HL-60 (cell line): Measurements from ENCODE around the gene PTPRG.

ENCODE experiments used
- GABPA ChIP-seq: IDR thresholded peaks from 2 replicates; pipeline ENCODE4 v1.6.1; 2012; ENCODE audit warnings: low read depth
- POLR2AphosphoS5 ChIP-seq: IDR thresholded peaks from 2 replicates; pipeline ENCODE4 v1.6.1; 2012; ENCODE audit warnings: low read depth
- TF ChIP-seq, protein P1 (sequence below): IDR thresholded peaks from one replicate; pipeline ENCODE4 v1.5.1; 2011; ENCODE audit warnings: low read length, control low read depth, inconsistent platforms; ENCODE audit not compliant: insufficient read depth
- TF ChIP-seq, protein P2 (sequence below): IDR thresholded peaks from 2 replicates; pipeline ENCODE4 v1.6.1; 2012; ENCODE audit warnings: low read depth; ENCODE audit not compliant: insufficient replicate concordance

DNA sequence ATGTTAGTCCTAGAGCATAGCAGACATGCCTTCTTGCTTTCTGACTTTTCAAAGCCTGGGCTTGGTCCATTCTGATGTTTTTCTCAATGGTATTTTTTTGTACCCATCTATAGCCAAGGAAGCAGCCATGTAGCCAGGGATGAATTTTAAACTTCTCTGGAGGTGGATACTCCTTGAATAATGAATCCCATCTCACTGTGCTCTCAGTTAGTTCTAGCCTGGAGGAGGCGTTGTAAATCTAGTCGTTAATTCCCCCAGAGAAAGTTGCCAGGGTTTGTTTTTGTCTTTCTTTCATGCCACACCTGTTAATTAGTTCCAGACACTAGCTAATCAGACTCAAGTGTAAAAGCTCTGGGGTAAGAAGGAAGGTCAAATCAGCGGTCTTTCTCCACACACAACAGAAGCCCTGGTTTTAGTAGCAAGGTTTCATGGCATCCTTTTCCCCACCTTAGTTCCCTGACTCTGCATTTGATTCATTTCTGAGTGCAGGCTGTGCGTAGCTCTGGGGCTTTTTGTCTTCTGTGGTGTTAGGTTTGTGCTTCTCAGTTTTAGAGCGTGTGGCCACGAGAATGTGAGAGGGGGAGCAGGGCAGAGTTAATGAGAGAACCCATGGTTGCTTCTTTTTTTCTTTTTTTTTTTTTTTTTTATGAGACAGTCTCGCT, 19.7 kb downstream of the PTPRG start:
- TF ChIP-seq, protein P1, sequence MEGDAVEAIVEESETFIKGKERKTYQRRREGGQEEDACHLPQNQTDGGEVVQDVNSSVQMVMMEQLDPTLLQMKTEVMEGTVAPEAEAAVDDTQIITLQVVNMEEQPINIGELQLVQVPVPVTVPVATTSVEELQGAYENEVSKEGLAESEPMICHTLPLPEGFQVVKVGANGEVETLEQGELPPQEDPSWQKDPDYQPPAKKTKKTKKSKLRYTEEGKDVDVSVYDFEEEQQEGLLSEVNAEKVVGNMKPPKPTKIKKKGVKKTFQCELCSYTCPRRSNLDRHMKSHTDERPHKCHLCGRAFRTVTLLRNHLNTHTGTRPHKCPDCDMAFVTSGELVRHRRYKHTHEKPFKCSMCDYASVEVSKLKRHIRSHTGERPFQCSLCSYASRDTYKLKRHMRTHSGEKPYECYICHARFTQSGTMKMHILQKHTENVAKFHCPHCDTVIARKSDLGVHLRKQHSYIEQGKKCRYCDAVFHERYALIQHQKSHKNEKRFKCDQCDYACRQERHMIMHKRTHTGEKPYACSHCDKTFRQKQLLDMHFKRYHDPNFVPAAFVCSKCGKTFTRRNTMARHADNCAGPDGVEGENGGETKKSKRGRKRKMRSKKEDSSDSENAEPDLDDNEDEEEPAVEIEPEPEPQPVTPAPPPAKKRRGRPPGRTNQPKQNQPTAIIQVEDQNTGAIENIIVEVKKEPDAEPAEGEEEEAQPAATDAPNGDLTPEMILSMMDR = no peak
- no peak for TF ChIP-seq POLR2AphosphoS5
- no peak for TF ChIP-seq GABPA
- TF ChIP-seq, protein P2, sequence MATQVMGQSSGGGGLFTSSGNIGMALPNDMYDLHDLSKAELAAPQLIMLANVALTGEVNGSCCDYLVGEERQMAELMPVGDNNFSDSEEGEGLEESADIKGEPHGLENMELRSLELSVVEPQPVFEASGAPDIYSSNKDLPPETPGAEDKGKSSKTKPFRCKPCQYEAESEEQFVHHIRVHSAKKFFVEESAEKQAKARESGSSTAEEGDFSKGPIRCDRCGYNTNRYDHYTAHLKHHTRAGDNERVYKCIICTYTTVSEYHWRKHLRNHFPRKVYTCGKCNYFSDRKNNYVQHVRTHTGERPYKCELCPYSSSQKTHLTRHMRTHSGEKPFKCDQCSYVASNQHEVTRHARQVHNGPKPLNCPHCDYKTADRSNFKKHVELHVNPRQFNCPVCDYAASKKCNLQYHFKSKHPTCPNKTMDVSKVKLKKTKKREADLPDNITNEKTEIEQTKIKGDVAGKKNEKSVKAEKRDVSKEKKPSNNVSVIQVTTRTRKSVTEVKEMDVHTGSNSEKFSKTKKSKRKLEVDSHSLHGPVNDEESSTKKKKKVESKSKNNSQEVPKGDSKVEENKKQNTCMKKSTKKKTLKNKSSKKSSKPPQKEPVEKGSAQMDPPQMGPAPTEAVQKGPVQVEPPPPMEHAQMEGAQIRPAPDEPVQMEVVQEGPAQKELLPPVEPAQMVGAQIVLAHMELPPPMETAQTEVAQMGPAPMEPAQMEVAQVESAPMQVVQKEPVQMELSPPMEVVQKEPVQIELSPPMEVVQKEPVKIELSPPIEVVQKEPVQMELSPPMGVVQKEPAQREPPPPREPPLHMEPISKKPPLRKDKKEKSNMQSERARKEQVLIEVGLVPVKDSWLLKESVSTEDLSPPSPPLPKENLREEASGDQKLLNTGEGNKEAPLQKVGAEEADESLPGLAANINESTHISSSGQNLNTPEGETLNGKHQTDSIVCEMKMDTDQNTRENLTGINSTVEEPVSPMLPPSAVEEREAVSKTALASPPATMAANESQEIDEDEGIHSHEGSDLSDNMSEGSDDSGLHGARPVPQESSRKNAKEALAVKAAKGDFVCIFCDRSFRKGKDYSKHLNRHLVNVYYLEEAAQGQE = no peak
